ENCODE data around the gene VARS2.
A peak's percentile ranks its signal among the peaks of the same experiment; 100 is the strongest.
"Not testable (repeated sequence)": the region's sequence is repeated elsewhere in the genome, so short reads cannot be mapped to it uniquely, and the experiment has no call there.

The VARS2 gene

DNA sequence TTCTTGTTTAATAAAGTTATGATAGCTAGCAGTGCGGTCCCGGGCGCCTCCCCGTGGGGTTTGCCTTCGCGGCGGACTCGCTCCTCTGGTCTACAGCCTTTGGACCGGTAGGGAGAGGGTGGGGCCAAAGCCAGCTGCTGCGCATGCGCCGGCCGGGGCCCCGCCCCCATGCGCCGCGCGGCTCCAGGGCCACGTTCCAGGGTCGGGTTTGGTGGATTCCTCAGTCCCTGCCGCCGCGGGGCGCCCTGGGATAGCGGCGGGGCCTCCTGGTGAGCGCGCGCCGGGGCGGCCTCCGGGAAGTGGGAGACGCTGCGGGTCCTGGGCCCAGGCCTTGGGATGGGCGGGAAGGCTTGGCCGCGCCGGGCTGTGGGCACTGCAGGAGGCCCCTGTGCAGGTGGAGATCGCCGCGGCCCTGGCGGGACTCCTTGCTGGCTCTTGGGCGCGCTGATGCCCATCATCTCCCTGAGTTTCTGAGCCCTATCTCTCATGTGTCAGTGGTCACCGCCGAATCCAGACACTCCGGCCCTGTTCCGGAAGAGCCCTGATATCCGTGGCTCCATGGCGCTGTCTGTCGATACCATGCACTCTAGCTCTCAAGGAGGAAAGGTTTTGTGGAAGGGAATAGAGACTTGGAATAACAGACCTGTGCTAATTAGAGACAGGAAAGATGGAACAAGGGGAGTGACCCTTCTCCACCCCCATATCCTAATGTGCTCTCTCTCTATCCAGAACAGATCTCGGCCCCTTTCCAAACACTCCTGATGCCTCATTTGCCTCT is at the start of gene VARS2:
Gene VARS2, plus strand, starts transcription at position 163 of the 778 bp plus-strand sequence. Its CDS starts 599 bp downstream, at position 762.
- peak; percentile 92 for DNase-seq (ENCODE audit: low spot score)

DNA sequence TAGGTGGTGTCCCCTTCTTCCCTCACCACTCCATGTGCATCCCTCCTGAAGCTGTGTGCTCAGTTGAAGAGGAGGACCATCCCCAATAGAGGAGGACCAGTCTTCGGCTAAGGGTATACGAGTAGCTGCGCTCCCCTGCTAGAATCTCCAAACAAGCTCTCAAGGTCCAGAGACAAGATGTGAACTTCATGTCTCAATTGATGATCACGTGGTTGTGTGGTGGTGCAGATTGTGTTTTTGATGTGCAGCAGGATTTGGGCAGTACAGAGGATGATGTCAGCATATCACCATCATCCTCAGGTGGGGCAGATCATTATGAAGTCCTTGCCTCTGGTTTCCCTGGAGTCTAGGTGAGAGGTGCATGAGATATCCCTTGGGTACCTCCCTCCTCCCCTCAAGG is 49.7 kb upstream of the VARS2 start:
- no peak for DNase-seq (ENCODE audit: low spot score)

- DNase-seq (ENCODE audit: low spot score): not testable (repeated sequence)
Measured at GRCh38 chr6:30869241-30869749, 44.7 kb upstream of the VARS2 start.

DNA sequence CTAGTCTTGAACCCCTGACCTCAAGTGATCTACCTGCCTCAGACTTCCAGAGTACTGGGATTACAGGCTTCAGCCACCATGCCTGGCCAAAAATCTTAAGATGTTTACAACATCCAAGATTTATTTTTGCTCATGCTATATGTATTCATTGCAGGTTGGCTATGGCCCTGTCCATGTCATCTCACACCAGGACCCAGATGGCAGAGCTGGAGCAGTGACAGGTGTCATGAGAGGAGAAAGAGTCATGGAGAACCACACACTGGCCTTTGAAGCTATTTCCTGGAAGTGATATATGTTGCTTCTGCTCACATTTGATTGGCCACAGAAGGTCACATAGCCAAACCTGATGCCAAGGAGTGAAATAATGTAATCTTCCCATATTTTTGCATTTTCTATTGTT is 43.5 kb upstream of the VARS2 start:
- no peak for DNase-seq (ENCODE audit: low spot score)

DNA sequence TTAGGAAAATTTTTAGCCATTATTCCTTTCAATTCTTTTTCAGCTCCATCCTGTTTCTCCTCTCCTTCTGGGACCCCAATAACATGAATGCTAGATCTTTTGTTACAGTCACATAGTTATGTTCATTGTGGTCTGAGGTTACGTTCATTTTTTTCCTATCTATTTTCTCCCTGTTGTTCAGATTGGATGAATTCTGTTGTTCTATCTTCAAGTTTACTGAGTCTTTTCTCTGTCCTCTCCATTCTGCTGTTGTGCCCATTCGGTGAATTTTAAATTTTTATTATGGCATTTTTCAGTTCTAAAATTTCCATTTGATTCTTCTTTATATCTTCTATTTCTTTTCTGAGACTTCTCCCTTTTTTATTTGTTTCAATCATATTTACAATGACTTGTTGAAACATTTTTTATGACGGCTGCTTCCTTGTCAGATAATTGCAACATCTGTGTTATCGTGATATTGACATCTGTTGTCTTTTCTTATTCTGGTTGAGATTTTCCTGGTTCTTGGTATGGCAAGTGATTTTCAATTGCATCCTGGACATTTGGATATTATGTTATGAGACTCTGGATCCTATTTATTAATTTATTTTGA is 42.4 kb upstream of the VARS2 start:
- DNase-seq (ENCODE audit: low spot score): no peak

DNA sequence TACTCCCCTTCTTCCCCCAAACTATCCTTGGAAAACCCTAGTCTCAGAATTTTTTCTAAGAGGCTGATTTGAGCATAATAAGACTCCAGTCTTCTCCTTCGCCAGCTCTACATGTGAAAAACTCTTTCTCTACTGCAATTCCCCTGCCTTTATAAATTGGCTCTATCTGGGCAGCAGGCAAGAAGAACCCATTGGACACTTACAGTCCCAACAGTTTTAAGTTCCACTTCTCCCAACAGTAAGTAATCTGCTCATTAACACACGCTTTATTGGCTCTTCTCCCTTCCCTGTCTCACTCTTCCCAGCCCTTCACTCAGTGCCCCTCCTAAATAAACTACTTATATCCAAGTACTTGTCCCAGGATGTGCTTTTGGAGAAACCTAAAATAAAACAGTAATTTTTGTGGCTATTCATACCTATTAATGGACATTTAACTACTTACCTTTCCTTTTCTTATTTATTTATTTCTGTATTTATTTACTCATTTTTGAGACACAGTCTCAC is 40.8 kb upstream of the VARS2 start:
- no peak for DNase-seq (ENCODE audit: low spot score)

GRCh38 chr6:30873795-30874194 is 40.2 kb upstream of the VARS2 start:
- DNase-seq (ENCODE audit: low spot score): not testable (repeated sequence)

GRCh38 chr6:30875244-30876038 is 38.6 kb upstream of the VARS2 start:
- DNase-seq (ENCODE audit: low spot score): no peak

- no peak for DNase-seq (ENCODE audit: low spot score)
Measured at GRCh38 chr6:30876039-30876730, 37.9 kb upstream of the VARS2 start.

GRCh38 chr6:30877419-30878262 is 36.4 kb upstream of the VARS2 start:
- DNase-seq (ENCODE audit: low spot score): peak; percentile 78

GRCh38 chr6:30879684-30880427 is 34.2 kb upstream of the VARS2 start:
- no peak for DNase-seq (ENCODE audit: low spot score)

DNA sequence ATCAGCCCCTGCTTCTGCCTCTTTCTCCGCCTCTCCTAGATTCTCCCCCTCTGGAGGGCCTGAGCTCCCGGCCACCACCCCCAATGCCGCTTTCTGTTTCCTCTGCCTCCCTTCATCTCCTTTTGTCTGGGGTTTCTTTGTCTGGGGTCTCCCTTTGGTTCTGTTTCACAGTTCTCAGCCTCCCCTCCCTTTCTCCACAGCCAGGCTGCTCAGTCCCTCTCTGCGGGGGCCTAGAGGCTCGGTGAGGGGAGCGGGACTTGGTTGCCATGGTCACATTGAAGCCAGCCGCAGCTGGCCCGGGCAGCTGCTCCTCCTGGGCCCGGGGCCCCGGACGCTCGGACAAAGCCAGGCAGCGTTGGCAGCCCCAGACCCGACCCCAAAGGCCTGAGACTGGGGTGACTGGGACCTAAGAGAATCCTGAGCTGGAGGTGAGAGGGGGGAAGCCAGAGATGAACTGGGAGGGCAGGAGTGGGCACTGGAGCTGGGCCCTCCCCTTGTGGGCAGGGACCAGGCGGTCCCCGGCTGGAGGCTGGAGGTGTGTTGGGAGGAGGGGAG is 33.3 kb upstream of the VARS2 start:
- DNase-seq (ENCODE audit: low spot score): no peak

- no peak for DNase-seq (ENCODE audit: low spot score)
Measured at GRCh38 chr6:30881392-30882203, 32.4 kb upstream of the VARS2 start.

GRCh38 chr6:30882204-30882758 is 31.8 kb upstream of the VARS2 start:
- no peak for DNase-seq (ENCODE audit: low spot score)

DNA sequence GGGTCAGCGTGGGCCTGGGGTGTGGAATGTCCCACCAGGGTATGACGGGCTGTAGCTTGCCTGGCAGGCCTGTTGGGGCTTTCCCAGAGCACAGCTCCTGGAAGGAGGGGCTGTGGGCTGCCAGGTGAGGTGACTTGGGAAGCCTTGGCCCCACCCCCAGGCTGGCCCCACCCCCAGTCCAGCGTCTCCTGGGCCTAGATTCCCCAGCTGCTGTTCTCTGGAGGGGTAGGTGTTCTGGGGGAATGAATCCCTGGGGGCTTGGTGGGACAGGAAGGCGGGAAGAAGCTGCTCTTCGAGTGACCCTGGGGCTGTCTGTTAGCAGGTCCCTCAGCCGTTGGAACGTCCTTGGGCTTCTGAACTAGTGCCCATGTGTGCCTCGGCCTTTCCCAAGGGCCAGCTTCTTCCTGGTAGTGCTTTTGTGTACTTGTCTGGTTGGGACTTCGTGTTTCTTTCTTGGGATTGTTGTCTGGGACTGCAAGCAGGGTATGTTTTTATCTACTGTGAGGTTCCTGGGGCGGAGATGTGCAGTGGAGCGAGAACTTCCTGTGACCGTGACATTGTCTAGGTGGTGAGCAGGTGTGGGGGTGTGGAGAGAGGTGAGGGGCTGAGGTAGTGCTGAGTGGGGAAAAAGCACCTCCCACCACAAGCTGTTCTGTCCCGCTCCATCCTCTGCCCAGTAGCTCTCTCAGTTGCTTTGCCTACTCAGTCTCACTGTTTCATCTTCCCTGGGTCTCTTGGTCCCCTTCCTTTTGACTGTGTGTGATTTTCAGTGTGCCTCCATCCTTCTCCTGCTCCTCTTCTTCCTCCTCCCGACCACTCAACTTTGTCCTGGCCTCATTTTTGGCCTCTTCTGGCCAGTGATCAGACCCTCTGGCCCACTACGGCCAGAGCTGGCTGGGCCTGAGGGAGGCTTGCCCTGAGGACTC is 31.0 kb upstream of the VARS2 start:
- no peak for DNase-seq (ENCODE audit: low spot score)

GRCh38 chr6:30883685-30884520 is 30.1 kb upstream of the VARS2 start, which contains the start of gene DDR1:
TSS of gene DDR1 (plus strand) at chr6:30884519. CDS start at chr6:30888730, 4,211 bp downstream.
- DNase-seq (ENCODE audit: low spot score): no peak
